ENCODE measurements around the gene RIMBP2.

The RIMBP2 gene

GRCh38 chr12:130683080-130683479, 33.0 kb downstream of the RIMBP2 start:
- no peak overlapping the region for H3K4me3 ChIP-seq (ENCODE audit: control insufficient read depth, low read depth, low read length)
- no peak for DNase-seq (ENCODE audit: low read depth)
- TF ChIP-seq, protein P1, sequence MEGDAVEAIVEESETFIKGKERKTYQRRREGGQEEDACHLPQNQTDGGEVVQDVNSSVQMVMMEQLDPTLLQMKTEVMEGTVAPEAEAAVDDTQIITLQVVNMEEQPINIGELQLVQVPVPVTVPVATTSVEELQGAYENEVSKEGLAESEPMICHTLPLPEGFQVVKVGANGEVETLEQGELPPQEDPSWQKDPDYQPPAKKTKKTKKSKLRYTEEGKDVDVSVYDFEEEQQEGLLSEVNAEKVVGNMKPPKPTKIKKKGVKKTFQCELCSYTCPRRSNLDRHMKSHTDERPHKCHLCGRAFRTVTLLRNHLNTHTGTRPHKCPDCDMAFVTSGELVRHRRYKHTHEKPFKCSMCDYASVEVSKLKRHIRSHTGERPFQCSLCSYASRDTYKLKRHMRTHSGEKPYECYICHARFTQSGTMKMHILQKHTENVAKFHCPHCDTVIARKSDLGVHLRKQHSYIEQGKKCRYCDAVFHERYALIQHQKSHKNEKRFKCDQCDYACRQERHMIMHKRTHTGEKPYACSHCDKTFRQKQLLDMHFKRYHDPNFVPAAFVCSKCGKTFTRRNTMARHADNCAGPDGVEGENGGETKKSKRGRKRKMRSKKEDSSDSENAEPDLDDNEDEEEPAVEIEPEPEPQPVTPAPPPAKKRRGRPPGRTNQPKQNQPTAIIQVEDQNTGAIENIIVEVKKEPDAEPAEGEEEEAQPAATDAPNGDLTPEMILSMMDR (conservative IDR thresholded peaks at IDR 0.05; ENCODE audit: control insufficient read depth, insufficient read depth, low read depth, low read length) = no peak

DNA sequence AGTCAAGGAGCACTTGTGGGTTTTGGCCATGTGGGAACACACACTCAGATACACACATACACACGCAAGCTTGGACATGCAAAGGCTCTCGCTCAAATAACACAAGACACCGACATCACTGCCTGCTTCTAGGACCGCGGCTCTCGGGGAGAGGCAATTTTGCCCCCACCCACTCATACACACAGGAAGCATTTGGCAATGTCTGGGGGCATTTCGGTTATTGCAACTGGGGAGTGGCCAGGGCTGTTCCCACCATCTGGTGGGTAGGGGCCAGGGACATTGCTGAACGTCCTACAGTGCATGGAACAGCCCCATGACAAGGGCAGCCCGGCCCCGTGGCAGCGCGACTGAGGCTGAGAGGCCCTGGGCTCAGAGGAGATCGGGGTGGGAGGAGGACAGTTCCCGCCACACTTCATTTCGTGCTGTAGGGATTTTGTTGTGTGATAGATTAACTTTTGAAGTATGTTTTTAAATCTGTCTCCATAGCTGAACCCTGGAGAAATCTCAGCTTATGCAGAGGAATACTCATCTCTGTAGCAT, 35.6 kb downstream of the RIMBP2 start:
- no peak overlapping the region for H3K4me3 ChIP-seq (ENCODE audit: control insufficient read depth, low read depth, low read length)
- no peak for DNase-seq (ENCODE audit: low read depth)

GRCh38 chr12:130677957-130678558, 38.0 kb downstream of the RIMBP2 start:
- no peak overlapping the region for H3K4me3 ChIP-seq (ENCODE audit: control insufficient read depth, low read depth, low read length)
- TF ChIP-seq, protein P1 (conservative IDR thresholded peaks at IDR 0.05; ENCODE audit: control insufficient read depth, insufficient read depth, low read depth, low read length) = no peak
- DNase-seq (ENCODE audit: low read depth) = no peak

More for the DNA sequence above, 35.6 kb downstream of the RIMBP2 start:
- TF ChIP-seq, protein P1 (conservative IDR thresholded peaks at IDR 0.05; ENCODE audit: control insufficient read depth, insufficient read depth, low read depth, low read length) = no peak

GRCh38 chr12:130675791-130676190, 40.3 kb downstream of the RIMBP2 start:
- DNase-seq (ENCODE audit: low read depth) = no peak
- TF ChIP-seq, protein P1 (conservative IDR thresholded peaks at IDR 0.05; ENCODE audit: control insufficient read depth, insufficient read depth, low read depth, low read length) = no peak
- no peak overlapping the region for H3K4me3 ChIP-seq (ENCODE audit: control insufficient read depth, low read depth, low read length)

GRCh38 chr12:130675121-130675520, 41.0 kb downstream of the RIMBP2 start:
- TF ChIP-seq, protein P1 (conservative IDR thresholded peaks at IDR 0.05; ENCODE audit: control insufficient read depth, insufficient read depth, low read depth, low read length) = no peak
- H3K4me3 ChIP-seq (ENCODE audit: control insufficient read depth, low read depth, low read length) = no peak overlapping the region
- no peak for DNase-seq (ENCODE audit: low read depth)

DNA sequence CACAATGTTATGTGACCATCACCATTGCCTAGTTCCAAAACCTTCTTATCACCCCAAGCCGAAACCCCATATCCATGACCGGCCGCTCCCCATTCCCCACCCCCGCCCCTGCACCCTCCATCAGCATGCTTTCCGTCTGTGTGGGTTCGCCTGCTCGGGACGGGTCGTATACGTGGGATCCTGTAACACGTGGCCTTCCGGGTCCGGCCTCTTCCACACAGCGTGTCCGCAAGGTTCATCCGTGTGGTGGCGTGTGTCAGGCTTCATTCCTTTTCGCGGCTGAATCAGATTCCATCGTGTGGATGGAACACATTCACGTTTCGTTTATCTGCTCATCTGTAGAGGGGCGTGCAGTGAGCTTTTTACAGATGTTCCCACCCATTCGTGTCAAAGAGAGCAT, 41.4 kb downstream of the RIMBP2 start:
- H3K4me3 ChIP-seq (ENCODE audit: control insufficient read depth, low read depth, low read length) = no peak overlapping the region
- TF ChIP-seq, protein P1 (conservative IDR thresholded peaks at IDR 0.05; ENCODE audit: control insufficient read depth, insufficient read depth, low read depth, low read length) = no peak
- no peak for DNase-seq (ENCODE audit: low read depth)

Data from fibroblast of mammary gland (primary cell).